Frontal cortex (tissue), 4 donors: ENCODE results near the gene APOBEC4. TPM values are rescaled to one million over a fixed set of nuclear protein-coding genes. Genes with fewer than 3 reads are reported as not detected.
"Not testable (repeated sequence)": the region's sequence is repeated elsewhere in the genome, so short reads cannot be mapped to it uniquely, and the experiment has no call there.

Source experiments
- DNase-seq, 2 donors: peaks; one replicate each; pipeline ENCODE4 v3.0.0; 2012; ENCODE audit warnings: low spot score in 2 of 2
- FAIRE-seq: peaks from 2 replicates; lab custom pipeline; 2012; peaks lifted over from hg19 to GRCh38; lab: Jason Lieb, UNC
- total RNA-seq: library from RNA; depleted of rRNA; stranded (reverse); fragments of >200 nt; gene quantifications from one replicate; pipeline ENCODE4 v1.2.3, GENCODE V29; 2014
- donor health status: control.
- donor health status: control.
- donor health status: control.

The APOBEC4 gene
- total RNA-seq: not detected

- FAIRE-seq (no peak), DNase-seq (no peak)
These were observed at the start of gene APOBEC4 for GRCh38 chr1:183652547-183653461. Gene APOBEC4 (minus strand): TSS chr1:183653316. CDS start chr1:183648781, 4,535 bp downstream.

GRCh38 chr1:183702813-183703198 is 49.7 kb upstream of the APOBEC4 start:
- FAIRE-seq: no peak
- DNase-seq: no peak

DNA sequence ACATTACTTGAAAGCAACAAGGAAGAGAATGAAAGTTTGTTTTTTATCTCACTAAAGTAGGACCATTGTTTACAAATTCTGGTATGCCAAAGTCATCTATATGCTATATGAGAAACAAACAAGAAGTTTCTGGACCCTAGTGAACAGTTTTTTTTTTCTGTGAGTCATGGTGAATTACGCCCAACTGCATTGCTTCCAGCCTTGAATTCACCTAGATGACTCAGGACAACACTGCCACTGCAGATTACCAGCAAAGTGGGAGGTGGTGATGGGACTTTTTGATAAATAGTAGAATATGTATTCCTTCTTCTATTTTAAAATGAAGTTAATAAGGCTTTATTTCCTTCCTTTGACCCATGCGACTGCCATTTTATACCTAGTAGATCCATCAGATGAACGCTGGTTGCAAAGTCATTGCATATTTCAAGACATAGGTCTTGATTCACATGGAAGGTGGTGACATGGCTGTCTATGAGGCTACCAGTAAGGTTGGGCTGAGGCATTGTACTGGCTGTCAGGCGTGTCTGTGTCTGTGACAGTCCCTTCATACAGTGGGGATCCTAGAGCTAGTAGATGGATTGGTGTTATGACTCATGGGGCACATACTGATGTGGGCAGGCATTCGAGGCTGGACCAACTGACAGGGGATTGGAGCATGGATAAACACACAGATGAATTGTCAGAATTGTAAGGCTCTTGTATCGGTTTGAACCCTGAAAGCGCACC is 49.1 kb upstream of the APOBEC4 start:
- no peak for FAIRE-seq
- DNase-seq: no peak

- no peak for FAIRE-seq
- no peak for DNase-seq
These were observed 46.6 kb upstream of the APOBEC4 start for GRCh38 chr1:183699616-183700160.

DNA sequence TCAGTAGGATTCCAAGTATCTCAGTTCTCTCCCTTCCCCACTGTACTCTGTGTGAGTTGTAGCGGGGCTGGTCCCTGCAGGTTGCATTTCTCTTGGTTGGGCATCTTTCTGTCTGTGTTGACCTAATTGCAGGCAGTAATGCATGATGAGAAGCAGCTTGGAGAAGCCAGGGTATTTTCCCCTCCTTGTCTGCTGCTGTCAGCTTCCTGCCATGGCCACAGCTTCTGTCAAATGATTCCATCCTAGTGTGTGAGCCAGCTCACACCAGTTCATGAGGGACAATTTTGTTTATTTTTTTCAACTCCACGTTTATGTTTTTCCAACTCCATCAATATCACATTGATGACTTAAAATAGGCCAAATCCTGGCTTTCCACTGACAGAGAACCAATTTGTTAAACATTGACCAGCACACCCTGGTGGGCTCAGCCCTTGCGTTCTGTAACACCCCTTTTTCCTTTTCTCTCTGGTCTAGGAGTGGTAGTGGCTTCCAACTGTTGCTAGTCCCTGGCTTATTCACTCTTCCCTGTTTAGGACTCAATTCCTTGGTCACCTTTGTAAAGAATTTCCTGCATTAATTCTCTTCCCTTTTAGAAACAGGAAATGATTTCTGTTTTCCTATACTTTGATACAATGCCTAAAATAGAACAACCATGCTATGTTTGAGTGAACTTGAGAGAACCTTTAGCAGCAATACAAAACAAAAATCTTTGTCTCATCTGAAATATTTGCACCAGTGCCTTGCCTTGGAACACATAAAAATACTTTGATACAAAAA is 44.9 kb upstream of the APOBEC4 start:
- DNase-seq (no peak), FAIRE-seq (no peak)

DNA sequence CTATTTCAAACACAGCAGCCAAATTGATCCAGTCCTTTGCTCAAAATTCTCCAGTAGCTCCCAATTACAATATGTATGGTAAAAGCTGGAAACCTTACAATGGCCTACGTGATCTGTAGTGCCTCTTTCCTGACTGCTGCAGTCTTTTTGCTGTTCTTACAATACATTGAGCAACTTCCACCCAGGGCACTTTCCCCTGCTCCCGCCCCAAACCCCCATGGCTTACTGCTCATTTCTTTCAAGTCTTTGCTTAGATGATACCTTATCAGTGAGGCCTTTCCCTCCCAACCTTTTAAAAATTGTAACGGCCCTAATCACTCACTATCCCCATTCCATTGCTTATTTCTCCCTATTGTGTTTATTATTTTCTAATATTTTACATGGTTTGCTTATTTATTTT is 43.9 kb upstream of the APOBEC4 start:
- FAIRE-seq (no peak), DNase-seq (no peak)

DNA sequence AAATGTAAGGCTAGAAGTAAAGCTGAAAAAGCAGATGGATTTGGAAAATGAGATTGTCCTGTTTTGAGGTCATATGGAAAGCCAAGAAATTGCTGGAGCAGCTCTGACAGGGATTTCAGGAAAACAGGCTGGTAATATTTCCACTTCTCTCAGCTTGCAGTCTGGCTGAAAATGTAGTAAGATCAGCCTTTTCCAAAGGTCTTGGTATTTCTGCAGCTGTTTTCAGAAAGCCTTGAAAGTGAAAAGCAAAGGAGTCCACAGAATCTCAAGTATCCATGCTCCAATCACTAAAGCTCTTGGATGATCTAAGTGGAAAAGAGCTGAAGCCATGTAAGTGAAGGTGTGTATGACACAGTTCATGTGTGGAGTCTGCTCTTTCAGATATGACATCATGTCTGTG is 41.6 kb upstream of the APOBEC4 start:
- FAIRE-seq (no peak), DNase-seq (no peak)

GRCh38 chr1:183694066-183694465 is 41.0 kb upstream of the APOBEC4 start:
- FAIRE-seq: no peak
- no peak for DNase-seq

DNA sequence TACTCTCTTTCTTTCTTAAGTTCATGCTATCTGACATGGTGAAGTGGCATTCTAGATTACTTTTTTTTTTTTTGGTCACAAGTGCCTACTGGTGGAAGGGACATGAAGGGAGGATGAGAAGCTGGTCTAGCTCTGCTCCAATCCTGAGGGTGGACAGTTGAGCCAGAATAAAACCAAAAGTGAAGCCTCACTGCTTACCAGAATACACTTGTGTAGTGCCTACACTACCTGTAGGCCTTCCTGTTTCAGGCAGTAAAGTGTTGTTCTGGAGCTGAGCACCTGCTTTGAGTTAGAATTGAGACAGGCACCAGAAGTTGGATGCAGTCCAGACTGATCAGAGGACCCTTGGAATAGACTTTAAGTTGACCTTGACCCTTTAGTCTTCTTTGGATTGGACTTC is 40.4 kb upstream of the APOBEC4 start:
- DNase-seq: no peak
- no peak for FAIRE-seq

- FAIRE-seq: no peak
- no peak for DNase-seq
These were observed 36.7 kb upstream of the APOBEC4 start for GRCh38 chr1:183689762-183690204.

DNA sequence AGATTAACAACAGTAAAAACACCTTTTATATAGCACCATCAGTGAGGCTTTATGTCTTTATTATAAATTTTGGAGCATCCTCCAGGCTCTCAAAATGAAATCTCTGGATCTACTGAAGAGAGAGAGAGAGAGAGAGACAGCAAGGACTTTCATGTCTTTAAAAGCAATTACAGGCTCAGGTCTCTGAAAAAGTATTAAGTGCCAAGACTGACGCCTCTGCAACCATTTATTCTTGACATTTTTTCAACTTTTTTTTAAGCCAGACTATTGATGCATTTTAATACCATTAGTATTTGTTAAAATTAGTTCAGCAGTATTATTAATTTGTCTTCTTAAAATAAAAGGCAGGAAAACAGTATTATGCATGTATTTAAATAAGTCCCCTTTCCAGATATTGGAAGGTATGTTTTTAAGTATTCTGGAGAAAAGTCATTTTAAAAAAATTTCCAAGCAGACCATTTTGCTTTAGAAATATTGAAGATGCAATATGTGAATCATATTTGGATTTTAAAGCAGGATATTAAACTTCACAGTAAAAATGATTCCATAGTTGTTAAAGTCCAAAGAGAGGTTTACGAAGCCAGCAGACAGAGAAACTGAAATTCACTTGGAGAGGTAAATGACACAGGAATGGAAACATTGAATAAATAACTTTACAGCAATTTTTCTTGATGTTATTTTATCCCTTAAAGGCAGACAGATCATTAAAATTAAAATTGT is 35.4 kb upstream of the APOBEC4 start:
- FAIRE-seq (no peak), DNase-seq (no peak)

- FAIRE-seq (no peak), DNase-seq (no peak)
These were observed 34.6 kb upstream of the APOBEC4 start for GRCh38 chr1:183687546-183688304.

GRCh38 chr1:183686229-183686628 is 33.1 kb upstream of the APOBEC4 start:
- DNase-seq (no peak), FAIRE-seq (no peak)

DNA sequence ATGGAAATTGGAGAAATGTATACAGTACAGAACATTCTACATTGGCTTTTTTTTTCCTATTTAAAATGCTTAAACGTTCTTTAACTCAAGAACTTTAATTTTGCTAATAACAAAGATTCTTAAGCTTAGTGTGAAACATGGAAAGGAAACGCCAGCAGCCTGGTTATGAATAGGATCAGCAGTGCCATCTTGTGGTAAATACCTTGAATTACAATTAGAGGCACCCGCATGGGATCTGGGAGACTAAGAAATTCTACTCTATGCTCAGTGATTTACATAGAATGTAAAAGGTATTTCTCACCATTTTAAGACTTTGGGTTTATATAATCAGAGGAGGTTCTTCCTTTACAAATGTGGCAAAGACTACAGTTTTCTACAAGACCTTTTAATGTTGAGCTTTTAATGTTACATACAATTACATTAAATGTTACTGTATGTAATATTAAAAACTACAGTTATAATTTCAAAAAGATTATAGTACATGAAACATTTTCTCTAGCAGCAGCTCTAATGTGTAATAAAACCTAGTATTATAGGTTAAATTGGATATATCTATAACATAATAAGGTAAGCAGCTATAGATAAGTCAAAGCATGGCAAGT is 32.1 kb upstream of the APOBEC4 start:
- DNase-seq: peak; percentile 10 to 22

DNA sequence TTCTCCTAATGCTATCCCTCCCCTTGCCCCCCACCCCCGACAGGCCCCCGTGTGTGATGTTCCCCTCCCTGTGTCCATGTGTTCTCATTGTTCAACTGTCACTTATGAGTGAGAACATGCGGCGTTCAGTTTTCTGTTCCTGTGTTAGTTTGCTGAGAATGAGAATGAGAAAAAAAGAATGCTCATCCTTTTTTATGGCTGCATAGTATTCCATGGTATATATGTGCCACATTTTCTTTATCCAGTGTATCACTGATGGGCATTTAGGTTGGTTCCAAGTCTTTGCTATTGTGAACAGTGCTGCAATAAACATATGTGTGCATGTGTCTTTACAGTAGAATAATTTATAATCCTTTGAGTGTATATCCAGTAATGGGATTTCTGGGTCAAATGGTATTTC is 26.2 kb upstream of the APOBEC4 start:
- not testable (repeated sequence) for DNase-seq, FAIRE-seq

More for the DNA sequence above, 32.1 kb upstream of the APOBEC4 start:
- peak; percentile 17 for FAIRE-seq

DNA sequence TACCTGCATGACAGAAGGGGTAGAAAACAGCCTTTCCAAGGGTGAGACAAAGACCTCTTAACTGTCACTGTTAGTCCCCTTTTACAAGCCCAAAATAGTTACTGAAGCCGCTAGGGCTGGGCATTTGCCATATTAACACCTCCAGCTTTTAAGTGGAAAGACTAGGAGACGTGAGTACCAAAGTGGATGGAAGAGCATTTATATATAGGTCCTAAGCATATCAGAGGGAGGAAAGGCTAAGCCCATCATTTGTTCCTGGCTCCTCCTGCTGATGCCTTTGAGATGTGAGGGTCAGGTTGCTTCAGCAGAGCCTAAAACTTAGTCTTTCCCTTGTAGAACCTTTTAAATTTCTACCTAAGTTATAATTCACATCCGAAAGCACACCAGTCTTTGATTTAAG is 25.7 kb upstream of the APOBEC4 start:
- DNase-seq: no peak
- FAIRE-seq: no peak

DNA sequence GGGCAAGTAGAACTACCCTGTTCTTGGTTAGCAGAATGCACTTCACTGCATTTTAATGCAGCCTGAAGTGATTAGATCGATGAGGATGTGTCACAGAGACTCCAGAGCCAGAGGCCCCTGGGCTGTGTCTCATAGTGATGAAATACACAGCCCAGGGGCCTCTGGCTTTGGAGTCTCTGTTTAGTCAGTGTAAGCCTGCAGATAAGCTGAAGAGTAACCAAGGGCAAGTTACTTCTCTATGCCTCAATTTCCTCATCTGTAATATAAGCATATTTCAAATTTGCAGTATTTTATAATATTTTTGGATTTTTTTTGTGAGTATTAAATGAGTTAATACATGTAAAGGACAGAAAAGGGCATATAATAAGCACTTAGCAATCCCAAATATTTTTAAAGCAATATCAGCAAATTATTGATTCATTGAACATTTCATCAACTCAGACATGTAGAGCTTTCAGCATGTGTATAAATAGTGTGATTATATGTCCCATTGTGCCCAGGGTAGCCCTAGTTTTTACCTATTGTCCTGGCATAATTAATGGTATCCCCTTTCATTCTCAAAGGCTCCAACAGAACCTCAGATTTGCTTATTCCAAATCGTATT is 23.6 kb upstream of the APOBEC4 start:
- no peak for DNase-seq
- no peak for FAIRE-seq
